Lower lobe of right lung (tissue), 2 donors: ENCODE results near the gene SBF2. TPM values are rescaled to one million over a fixed set of nuclear protein-coding genes. Genes with fewer than 3 reads are reported as not detected.

Source experiments
- ATAC-seq, 2 donors: fragments of 200-7000 bp; cut with Tn5 transposase; one replicate each; pipeline ENCODE4 v1.9.1; 2020 to 2022; ENCODE audit warnings: mild to moderate bottlenecking in 2 of 2, moderate library complexity in 2 of 2
- DNase-seq: peaks from one replicate; pipeline ENCODE4 v3.0.0-alpha.2; 2020
- H3K27ac ChIP-seq: fragments of 200-600 bp; one replicate; pipeline ENCODE4 v1.8.0; 2022
- H3K27me3 ChIP-seq: fragments of 200-600 bp; one replicate; pipeline ENCODE4 v1.8.0; 2022; ENCODE audit warnings: low read depth
- H3K36me3 ChIP-seq: fragments of 200-600 bp; one replicate; pipeline ENCODE4 v1.8.0; 2022; ENCODE audit warnings: mild to moderate bottlenecking
- H3K4me1 ChIP-seq: fragments of 200-600 bp; one replicate; pipeline ENCODE4 v1.8.0; 2022
- H3K4me3 ChIP-seq: fragments of 200-600 bp; one replicate; pipeline ENCODE4 v1.8.0; 2022; ENCODE audit warnings: mild to moderate bottlenecking
- H3K9me3 ChIP-seq: fragments of 200-600 bp; one replicate; pipeline ENCODE4 v1.8.0; 2022
- CTCF ChIP-seq: fragments of 200-600 bp; IDR thresholded peaks from one replicate; pipeline ENCODE4 v1.8.0; 2022; ENCODE audit warnings: antibody characterized with exemption, mild to moderate bottlenecking
- intact Hi-C: fragments of 100-400 bp; cut with DNase I; formaldehyde crosslinking; loops from one replicate; pipeline ENCODE4 v1.11.0; 2022
- total RNA-seq: library from RNA; stranded (reverse); fragmentation: NEBNext Ultra II Directional; extraction: Animal tissue kit (Norgen Biotek cat#: 25700); gene quantifications from one replicate; pipeline ENCODE4 v1.2.1, GENCODE V29; 2021
- donor health status: DM: no; HTN: yes; CAD: no; lungs with severe emphysema.

SBF2 gene
- total RNA-seq, 1 donor from 2014 or later: 41.3 TPM

- intact Hi-C loops: no loop called here
- no peak for TF ChIP-seq CTCF
- Histone ChIP-seq H3K4me1 (no peaks in the 10 kb centered on the region), H3K9me3 (peaks cover 7% of the 10 kb centered on the region), H3K4me3 (no peak overlapping the region), H3K27me3 (no peaks in the 10 kb centered on the region), H3K36me3 (no peaks in the 10 kb centered on the region), H3K27ac (no peak overlapping the region)
- no peak for DNase-seq
- no peak for ATAC-seq
These were observed 242.0 kb downstream of the SBF2 start for GRCh38 chr11:10051868-10052586.

- Histone ChIP-seq H3K9me3 (peaks cover 8% of the 10 kb centered on the region), H3K27ac (no peak overlapping the region), H3K4me1 (no peaks in the 10 kb centered on the region), H3K36me3 (no peaks in the 10 kb centered on the region), H3K4me3 (no peak overlapping the region), H3K27me3 (no peaks in the 10 kb centered on the region)
- DNase-seq (no peak), ATAC-seq (no peak)
- TF ChIP-seq CTCF: no peak
- intact Hi-C loops: no loop called here
These were observed 243.5 kb downstream of the SBF2 start for GRCh38 chr11:10050561-10050960.

GRCh38 chr11:10049756-10050155 is 244.3 kb downstream of the SBF2 start:
- Histone ChIP-seq H3K36me3 (no peaks in the 10 kb centered on the region), H3K27me3 (no peaks in the 10 kb centered on the region), H3K27ac (no peak overlapping the region), H3K4me1 (no peaks in the 10 kb centered on the region), H3K4me3 (no peak overlapping the region), H3K9me3 (peaks cover 15% of the 10 kb centered on the region)
- ATAC-seq (no peak), DNase-seq (no peak)
- intact Hi-C loops: no loop called here
- no peak for TF ChIP-seq CTCF

GRCh38 chr11:10048350-10048749 is 245.7 kb downstream of the SBF2 start:
- peaks cover 29% of the 10 kb centered on the region for H3K9me3 ChIP-seq
- ATAC-seq: no peak
- no peaks in the 10 kb centered on the region for H3K27me3 ChIP-seq
- no peak for TF ChIP-seq CTCF
- H3K27ac ChIP-seq: no peak overlapping the region
- intact Hi-C loops: no loop called here
- H3K4me1 ChIP-seq: no peaks in the 10 kb centered on the region
- H3K4me3 ChIP-seq: no peak overlapping the region
- no peaks in the 10 kb centered on the region for H3K36me3 ChIP-seq
- no peak for DNase-seq

- H3K9me3 ChIP-seq: peaks cover 30% of the 10 kb centered on the region
- H3K27ac ChIP-seq: no peak overlapping the region
These were observed 249.4 kb downstream of the SBF2 start for GRCh38 chr11:10044618-10045017.

More at GRCh38 chr11:10044618-10045017, 249.4 kb downstream of the SBF2 start:
- no peak for ATAC-seq
- Histone ChIP-seq H3K36me3 (no peaks in the 10 kb centered on the region), H3K4me3 (no peak overlapping the region), H3K4me1 (no peaks in the 10 kb centered on the region), H3K27me3 (no peaks in the 10 kb centered on the region)
- DNase-seq: no peak
- intact Hi-C loops: no loop called here
- TF ChIP-seq CTCF: no peak
